Coronary artery (tissue), 2 donors: Measurements from ENCODE around the gene RBM19.

Experiments
- DNase-seq: peaks from one replicate; pipeline ENCODE4 v3.0.0-alpha.2; 2017; ENCODE audit warnings: low spot score
- H3K27ac ChIP-seq, 2 donors: fragments of 200-600 bp; sonication (generic); one replicate each; pipeline ENCODE4 v1.5.1; 2016 to 2019
- H3K4me3 ChIP-seq: fragments of 200-600 bp; sonication (generic); 2 replicates; pipeline ENCODE4 v1.5.1; 2016; ENCODE audit warnings: mild to moderate bottlenecking, moderate library complexity
- TF ChIP-seq, protein P1 (sequence below): fragments of 200-600 bp; sonication (generic); IDR thresholded peaks from one replicate; pipeline ENCODE4 v1.5.1; 2019; ENCODE audit warnings: antibody characterized with exemption

The RBM19 gene

DNA sequence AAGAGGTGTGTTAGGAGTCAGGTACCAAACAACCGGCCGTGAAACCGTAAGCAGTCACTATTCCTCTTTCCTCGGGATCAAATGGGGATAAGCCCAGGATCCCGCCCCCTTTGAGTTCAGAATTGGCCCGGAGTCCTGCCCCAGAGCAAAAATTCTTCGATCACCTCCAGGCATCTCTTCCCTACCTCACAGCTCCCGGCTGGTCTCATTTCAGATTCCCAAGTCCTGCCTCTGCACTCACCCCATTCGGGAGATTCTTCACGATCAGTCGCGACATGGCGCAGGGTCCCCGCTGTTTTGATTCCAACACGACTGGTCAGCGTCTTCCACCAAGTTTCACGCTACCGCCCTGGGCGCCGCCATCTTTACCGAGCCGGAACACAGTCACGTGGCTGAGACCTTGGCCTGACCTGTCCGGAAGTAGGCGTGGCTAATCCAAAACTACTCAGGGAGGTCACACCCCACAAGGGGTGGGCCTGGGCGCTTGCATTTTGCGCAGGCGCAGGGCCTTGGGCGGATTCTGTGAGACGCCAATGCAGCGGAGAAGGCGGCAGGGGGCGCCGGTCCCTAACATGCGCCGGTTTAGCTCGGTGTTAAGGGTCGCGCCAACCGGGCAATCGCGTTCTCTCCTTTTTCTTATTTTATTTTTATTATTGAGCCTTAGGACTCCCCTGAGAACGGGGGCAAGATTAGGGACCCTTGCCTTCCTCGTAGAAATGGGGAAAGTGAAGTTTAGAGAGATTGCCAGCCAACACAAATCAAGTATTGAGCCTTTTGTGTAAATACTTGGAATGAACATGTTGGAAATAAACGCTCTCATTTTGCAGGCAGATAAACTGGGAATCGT, at the start of gene RBM19:
Gene RBM19 (minus strand): TSS at position 375 of the 847 bp plus-strand sequence. CDS start 98 bp downstream, at position 277.
- peak; percentile 97 for DNase-seq
- H3K4me3 ChIP-seq = peak within 1 kb of the TSS; percentile 78
- TF ChIP-seq, protein P1, sequence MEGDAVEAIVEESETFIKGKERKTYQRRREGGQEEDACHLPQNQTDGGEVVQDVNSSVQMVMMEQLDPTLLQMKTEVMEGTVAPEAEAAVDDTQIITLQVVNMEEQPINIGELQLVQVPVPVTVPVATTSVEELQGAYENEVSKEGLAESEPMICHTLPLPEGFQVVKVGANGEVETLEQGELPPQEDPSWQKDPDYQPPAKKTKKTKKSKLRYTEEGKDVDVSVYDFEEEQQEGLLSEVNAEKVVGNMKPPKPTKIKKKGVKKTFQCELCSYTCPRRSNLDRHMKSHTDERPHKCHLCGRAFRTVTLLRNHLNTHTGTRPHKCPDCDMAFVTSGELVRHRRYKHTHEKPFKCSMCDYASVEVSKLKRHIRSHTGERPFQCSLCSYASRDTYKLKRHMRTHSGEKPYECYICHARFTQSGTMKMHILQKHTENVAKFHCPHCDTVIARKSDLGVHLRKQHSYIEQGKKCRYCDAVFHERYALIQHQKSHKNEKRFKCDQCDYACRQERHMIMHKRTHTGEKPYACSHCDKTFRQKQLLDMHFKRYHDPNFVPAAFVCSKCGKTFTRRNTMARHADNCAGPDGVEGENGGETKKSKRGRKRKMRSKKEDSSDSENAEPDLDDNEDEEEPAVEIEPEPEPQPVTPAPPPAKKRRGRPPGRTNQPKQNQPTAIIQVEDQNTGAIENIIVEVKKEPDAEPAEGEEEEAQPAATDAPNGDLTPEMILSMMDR = peak; percentile 79
- H3K27ac ChIP-seq = peak within 1 kb of the TSS in 1 of 2 donors; percentile 65

- DNase-seq = no peak
- TF ChIP-seq, protein P1 = no peak
These were observed 49.7 kb upstream of the RBM19 start for GRCh38 chr12:114015851-114016250.

GRCh38 chr12:114013575-114014345, 47.6 kb upstream of the RBM19 start:
- TF ChIP-seq, protein P1 = no peak
- DNase-seq = no peak
- no peak overlapping the region for H3K27ac ChIP-seq
- H3K4me3 ChIP-seq = no peak overlapping the region

More at GRCh38 chr12:114015851-114016250, 49.7 kb upstream of the RBM19 start:
- H3K27ac ChIP-seq = no peak overlapping the region
- no peak overlapping the region for H3K4me3 ChIP-seq

GRCh38 chr12:114012744-114013431, 46.8 kb upstream of the RBM19 start:
- Histone ChIP-seq H3K27ac (no peak overlapping the region), H3K4me3 (no peak overlapping the region)
- DNase-seq = no peak
- TF ChIP-seq, protein P1 = no peak

GRCh38 chr12:114011711-114012110, 45.6 kb upstream of the RBM19 start:
- TF ChIP-seq, protein P1 = no peak
- H3K27ac ChIP-seq = no peak overlapping the region
- H3K4me3 ChIP-seq = no peak overlapping the region
- DNase-seq = no peak

- Histone ChIP-seq H3K4me3 (no peak overlapping the region), H3K27ac (no peak overlapping the region)
- TF ChIP-seq, protein P1 = no peak
- no peak for DNase-seq
These were observed 40.6 kb upstream of the RBM19 start for GRCh38 chr12:114006482-114007425.
